ENCODE results near the gene INO80B.

Gene INO80B

GRCh38 chr2:74503506-74504475 lies 48.9 kb downstream of the INO80B start:
- DNase-seq, result no peak

- DNase-seq, result no peak
Observed at GRCh38 chr2:74504591-74504990, 49.7 kb downstream of the INO80B start.

GRCh38 chr2:74505448-74506246 lies 50.8 kb downstream of the INO80B start:
- no peak for DNase-seq

- peak; percentile 90 for DNase-seq
Observed at GRCh38 chr2:74507145-74507925, 52.4 kb downstream of the INO80B start, which contains the start of gene PCGF1. TSS of gene PCGF1 (minus strand) at chr2:74507695. CDS start at chr2:74507668, 27 bp downstream.

All from activated gamma-delta T cell (primary cell).